GM12892 (cell line): Measurements from ENCODE around the gene MCM7.

ENCODE experiments used
- POLR2A ChIP-seq: IDR thresholded peaks from 2 replicates; pipeline ENCODE4 v1.6.1; 2011; ENCODE audit warnings: low read depth, low read length, control low read depth
- POLR2AphosphoS5 ChIP-seq: IDR thresholded peaks from 2 replicates; pipeline ENCODE4 v1.6.1; 2011; ENCODE audit warnings: low read depth, low read length, control low read depth

DNA sequence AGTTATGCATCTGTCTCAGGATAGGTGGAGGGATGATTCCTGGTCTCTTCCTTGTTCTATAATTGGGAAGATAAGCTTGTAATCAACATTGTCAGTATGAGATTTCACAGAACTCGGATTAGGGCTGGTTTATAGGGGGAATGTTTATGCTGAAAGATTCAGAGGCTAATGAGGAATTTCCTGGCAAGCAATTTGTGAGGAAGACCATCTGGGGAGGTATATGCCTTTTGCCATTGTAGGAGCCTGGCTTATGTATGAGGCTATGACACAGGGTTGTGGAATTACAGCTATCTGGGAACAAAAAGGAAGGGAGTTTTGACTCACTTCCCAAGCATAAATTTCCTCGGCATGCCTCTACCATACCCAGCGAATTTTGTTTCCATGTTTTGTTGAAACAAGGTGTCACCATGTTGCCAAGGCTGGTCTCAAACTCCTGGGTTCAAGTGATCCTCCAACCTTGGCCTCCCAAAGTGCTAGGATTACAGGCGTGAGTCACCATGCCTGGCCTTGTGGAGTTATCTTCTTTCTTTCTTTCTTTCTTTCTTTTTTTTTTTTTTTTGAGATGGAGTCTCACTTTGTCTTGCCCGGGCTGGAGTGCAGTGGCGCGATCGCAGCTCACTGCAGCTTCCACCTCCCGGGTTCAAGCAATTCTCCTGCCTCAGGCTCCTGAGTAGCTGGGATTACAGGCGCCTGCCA lies 14.0 kb downstream of the MCM7 start:
- TF ChIP-seq POLR2A (no peak), POLR2AphosphoS5 (no peak)
